HG03280 (cell line): ENCODE data around the gene CHRFAM7A.
"Not testable (repeated sequence)": the region's sequence is repeated elsewhere in the genome, so short reads cannot be mapped to it uniquely, and the experiment has no call there.

ENCODE experiments used
- ATAC-seq: cut with Tn5 transposase; IDR thresholded peaks from one replicate; pipeline ENCODE4 v1.9.1; 2021; ENCODE audit warnings: mild to moderate bottlenecking, moderate library complexity; ENCODE audit not compliant: unreplicated experiment

CHRFAM7A gene

DNA sequence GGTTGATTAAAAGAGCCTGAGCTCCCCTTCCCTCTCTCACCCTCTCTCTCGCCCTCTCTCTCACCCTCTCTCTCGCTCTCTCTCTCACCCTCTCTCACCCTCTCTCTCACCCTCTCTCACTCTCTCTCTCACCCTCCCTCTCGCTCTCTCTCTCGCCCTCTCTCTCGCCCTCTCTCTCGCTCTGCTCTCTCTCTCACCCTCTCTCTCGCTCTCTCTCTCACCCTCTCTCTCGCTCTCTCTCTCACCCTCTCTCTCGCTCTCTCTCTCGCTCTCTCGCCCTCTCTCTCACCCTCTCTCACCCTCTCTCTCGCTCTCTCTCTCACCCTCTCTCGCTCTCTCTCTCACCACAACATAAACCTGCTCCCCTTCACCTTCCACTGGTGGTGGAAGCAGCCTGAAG is 67.2 kb downstream of the CHRFAM7A start:
- ATAC-seq = not testable (repeated sequence)

DNA sequence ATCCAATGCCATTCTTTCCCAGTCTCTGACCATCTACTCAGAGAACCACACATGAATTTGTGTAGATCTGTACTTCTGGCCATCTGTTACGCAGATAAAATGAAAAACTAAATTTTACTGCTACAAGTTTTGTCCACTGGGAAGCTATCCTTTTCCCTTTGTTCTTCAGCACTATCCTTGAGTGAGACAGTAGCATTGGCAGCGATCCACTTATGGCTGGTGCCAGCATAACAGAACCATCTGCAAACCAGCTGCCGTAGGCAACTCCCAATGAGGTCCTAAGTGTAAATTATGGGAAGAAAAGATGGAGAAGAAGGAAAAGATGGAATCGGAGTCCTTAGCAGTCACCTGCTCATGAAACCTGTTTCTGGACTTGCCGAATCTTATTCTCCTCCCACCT is 72.3 kb downstream of the CHRFAM7A start:
- ATAC-seq = not testable (repeated sequence)

DNA sequence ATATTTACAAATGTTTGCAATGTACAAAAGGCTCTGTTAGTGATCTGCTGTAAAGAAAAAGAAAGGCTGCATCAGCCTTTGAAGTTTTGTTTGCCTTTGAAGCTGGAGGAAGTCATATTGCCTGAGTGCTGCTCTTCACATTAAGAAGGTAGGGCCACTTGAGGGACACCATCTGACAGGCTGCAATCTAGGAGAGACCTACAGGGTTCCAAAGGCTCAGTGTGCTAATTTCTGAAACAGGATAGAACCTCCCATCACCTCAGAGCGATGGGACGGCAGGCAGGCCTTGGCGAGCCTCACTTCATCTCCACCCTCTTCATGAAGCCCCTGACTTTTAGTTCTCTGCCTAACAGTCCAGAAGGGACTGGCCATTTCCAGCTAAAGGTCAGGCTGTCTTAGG is 77.6 kb downstream of the CHRFAM7A start:
- ATAC-seq = not testable (repeated sequence)

GRCh38 chr15:30310575-30310974 is 82.8 kb downstream of the CHRFAM7A start:
- not testable (repeated sequence) for ATAC-seq
